ENCODE results near the gene CHD5. TPM values are rescaled to one million over a fixed set of nuclear protein-coding genes. Genes with fewer than 3 reads are reported as not detected.
A peak's percentile ranks its signal among the peaks of the same experiment; 100 is the strongest.

Gene CHD5
- total RNA-seq, 3 donors from 2014 or later = 0.27 to 0.61 (median 0.34) TPM

DNA sequence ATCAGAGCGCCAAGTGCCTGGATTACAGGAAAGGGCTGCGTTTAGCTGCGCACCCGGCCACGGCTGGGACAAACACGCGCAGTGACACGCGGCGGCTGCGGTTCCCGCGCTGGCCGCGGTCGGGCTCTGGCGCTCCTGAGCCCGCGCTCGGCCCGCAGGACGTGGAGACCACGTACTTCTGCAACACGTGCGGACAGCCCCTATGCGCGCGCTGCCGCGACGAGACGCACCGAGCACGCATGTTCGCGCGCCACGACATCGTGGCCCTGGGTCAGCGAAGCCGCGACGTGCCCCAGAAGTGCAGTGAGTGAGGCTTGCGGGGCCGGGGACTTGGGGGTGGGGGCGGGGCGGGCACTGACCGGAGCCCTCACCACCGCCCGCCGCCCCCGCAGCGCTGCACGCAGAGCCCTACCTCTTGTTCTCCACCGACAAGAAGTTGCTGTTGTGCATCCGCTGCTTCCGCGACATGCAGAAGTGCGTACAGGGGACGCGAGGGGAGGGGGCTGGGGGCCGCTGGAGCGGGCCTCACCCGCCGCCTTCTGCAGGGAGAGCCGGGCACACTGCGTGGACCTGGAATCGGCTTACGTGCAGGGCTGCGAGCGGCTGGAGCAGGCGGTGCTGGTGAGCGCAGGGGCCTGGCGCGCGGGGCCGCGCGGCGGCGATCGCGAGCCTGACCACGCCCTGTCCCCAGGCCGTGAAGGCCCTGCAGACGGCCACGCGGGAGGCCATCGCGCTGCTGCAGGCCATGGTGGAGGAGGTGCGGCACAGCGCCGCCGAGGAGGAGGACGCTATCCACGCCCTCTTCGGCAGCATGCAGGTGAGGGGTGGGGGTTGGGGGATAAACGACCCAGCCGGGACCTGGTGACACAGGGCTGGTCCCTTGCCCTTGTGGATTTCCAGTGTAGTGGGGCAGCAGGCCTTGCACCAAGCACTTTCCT, 28.9 kb upstream of the CHD5 start:
- Mint-ChIP-seq H3K4me3 (peak overlapping the region; percentile 24), H3K4me1 (ENCODE audit: low read depth) (peaks cover 11% of the 10 kb centered on the region), H3K9me3 (no peaks in the 10 kb centered on the region), H3K27me3 (ENCODE audit: low read depth) (peaks cover 23% of the 10 kb centered on the region), H3K36me3 (ENCODE audit: insufficient read depth) (no peaks in the 10 kb centered on the region)
- DNase-seq = no peak
- ATAC-seq = peak; percentile 20 to 44

DNA sequence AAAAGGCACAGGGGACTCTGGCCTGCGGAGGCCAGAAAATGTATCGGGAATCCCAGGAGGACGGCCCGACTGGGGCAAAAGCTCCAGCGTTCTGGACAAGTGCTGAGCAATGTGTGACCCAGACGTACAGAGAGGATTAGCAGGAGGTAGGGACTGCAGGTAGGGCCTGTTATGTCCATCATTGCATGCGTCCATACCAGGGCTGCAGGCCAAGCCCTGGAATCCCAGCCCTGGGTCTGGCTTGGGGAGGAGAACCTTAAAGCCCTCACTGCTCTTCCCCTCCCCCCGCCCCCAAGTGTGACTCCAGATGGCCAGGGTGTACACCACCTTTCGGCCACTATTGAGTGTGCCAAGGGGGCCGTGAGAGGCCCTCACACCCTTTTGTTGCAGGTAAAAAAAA, 27.8 kb upstream of the CHD5 start:
- no peaks in the 10 kb centered on the region for H3K9me3 Mint-ChIP-seq
- peaks cover 20% of the 10 kb centered on the region for H3K27me3 Mint-ChIP-seq (ENCODE audit: low read depth)
- no peak overlapping the region for H3K4me3 Mint-ChIP-seq
- H3K36me3 Mint-ChIP-seq (ENCODE audit: insufficient read depth) = no peaks in the 10 kb centered on the region
- ATAC-seq (no peak), DNase-seq (no peak)
- peaks cover 11% of the 10 kb centered on the region for H3K4me1 Mint-ChIP-seq (ENCODE audit: low read depth)

DNA sequence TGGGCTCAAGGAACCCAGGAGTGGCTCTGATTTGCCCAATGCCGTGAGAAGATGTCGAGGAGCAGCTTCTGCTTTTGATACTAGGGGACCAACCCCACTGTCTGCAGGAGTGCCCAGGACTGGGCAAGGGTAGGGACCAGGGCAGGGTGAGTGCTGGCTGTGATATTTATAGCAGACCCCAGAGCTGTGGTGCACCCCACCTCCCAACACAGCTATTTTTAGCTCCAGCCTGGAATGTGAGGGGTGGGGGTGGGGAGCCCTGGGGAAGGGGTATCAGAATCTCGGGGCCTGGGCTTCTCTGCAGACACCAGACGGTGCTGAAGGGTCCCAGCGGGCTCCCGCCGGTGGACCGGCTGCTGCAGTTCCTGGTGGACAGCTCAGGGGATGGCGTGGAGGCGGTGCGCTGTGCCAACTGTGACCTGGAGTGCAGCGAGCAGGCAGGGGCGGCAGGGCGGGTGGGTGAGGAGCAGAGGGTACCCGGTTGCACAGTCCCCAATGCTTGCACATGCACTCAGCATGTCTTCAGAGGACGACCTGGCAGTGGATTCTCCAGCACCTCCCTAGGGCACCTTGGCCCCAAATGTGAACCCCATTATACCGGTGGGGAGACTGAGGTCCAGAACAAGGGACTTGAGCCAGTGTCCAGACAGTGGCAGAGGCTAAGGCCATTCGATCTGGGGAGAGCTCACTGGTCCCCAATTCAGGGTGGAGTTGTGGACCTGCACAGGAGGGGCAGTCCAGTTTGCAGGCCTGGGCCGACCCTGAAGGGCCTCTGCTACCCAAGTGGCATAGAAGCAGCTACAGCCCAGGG, 27.2 kb upstream of the CHD5 start:
- H3K9me3 Mint-ChIP-seq = no peaks in the 10 kb centered on the region
- ATAC-seq (no peak), DNase-seq (no peak)
- peaks cover 11% of the 10 kb centered on the region for H3K4me1 Mint-ChIP-seq (ENCODE audit: low read depth)
- H3K27me3 Mint-ChIP-seq (ENCODE audit: low read depth) = peaks cover 20% of the 10 kb centered on the region
- H3K36me3 Mint-ChIP-seq (ENCODE audit: insufficient read depth) = no peaks in the 10 kb centered on the region
- peak overlapping the region; percentile 77 for H3K4me3 Mint-ChIP-seq

DNA sequence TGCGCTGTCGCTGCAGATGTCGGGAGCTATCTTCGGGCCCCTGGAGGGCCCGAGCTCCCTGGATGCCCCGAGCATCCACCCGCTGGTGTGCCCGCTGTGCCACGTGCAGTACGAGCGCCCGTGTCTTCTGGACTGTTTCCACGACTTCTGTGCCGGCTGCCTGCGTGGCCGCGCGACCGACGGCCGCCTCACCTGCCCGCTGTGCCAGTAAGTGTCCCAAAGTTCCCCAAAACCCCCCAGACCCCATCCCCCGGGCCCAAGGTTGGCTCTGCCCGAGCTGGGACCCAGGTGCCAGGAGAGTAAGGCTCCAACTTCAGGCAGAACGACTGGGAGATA, 26.4 kb upstream of the CHD5 start:
- ATAC-seq = peak in 1 of 2 donors; percentile 15
- Mint-ChIP-seq H3K27me3 (ENCODE audit: low read depth) (peaks cover 20% of the 10 kb centered on the region), H3K36me3 (ENCODE audit: insufficient read depth) (no peaks in the 10 kb centered on the region), H3K4me3 (peak overlapping the region; percentile 77), H3K4me1 (ENCODE audit: low read depth) (peaks cover 11% of the 10 kb centered on the region), H3K9me3 (no peaks in the 10 kb centered on the region)
- no peak for DNase-seq

GRCh38 chr1:6205849-6206519, 25.9 kb upstream of the CHD5 start, which contains the start of gene RNF207:
TSS of gene RNF207 (plus strand) at chr1:6206119. CDS start at chr1:6206536, 417 bp downstream.
- no peaks in the 10 kb centered on the region for H3K9me3 Mint-ChIP-seq
- H3K4me3 Mint-ChIP-seq = peak within 1 kb of the TSS; percentile 77
- H3K36me3 Mint-ChIP-seq (ENCODE audit: insufficient read depth) = no peaks in the 10 kb centered on the region
- H3K4me1 Mint-ChIP-seq (ENCODE audit: low read depth) = peaks cover 12% of the 10 kb centered on the region
- ATAC-seq = peak; percentile 76 to 78
- peaks cover 20% of the 10 kb centered on the region for H3K27me3 Mint-ChIP-seq (ENCODE audit: low read depth)
- peak; percentile 41 for DNase-seq

DNA sequence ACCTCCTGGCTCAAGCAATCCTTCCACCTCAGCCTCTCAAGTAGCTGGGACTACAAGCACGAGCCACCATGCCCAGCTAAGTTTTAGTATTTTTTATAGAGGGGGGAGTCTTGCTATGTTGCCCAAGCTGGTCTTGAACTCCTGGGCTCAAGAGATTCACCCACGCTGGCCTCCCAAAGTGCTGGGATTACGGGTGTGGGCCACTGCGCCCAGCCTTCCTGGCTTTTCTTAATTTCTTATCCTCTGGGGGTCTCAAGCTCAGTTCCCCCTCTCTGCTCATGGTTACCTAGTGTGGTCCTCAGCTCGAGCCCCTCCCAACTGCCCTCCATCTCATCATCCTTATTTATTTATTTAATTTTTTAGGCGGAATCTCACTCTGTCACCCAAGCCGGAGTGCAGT, 22.1 kb upstream of the CHD5 start:
- ATAC-seq (no peak), DNase-seq (no peak)
- Mint-ChIP-seq H3K4me1 (ENCODE audit: low read depth) (peaks cover 39% of the 10 kb centered on the region), H3K36me3 (ENCODE audit: insufficient read depth) (peaks cover 13% of the 10 kb centered on the region), H3K27me3 (ENCODE audit: low read depth) (peaks cover 8% of the 10 kb centered on the region), H3K9me3 (no peaks in the 10 kb centered on the region), H3K4me3 (no peak overlapping the region)

GRCh38 chr1:6200188-6200809, 20.2 kb upstream of the CHD5 start:
- Mint-ChIP-seq H3K4me1 (ENCODE audit: low read depth) (peaks cover 49% of the 10 kb centered on the region), H3K36me3 (ENCODE audit: insufficient read depth) (peaks cover 26% of the 10 kb centered on the region), H3K9me3 (no peaks in the 10 kb centered on the region), H3K27me3 (ENCODE audit: low read depth) (peaks cover 2% of the 10 kb centered on the region), H3K4me3 (peak overlapping the region; percentile 94)
- no peak for ATAC-seq
- no peak for DNase-seq

- H3K36me3 Mint-ChIP-seq (ENCODE audit: insufficient read depth) = peaks cover 26% of the 10 kb centered on the region
- H3K4me3 Mint-ChIP-seq = peak within 1 kb of the TSS; percentile 94
- H3K9me3 Mint-ChIP-seq = no peaks in the 10 kb centered on the region
- H3K27me3 Mint-ChIP-seq (ENCODE audit: low read depth) = no peaks in the 10 kb centered on the region
- peaks cover 44% of the 10 kb centered on the region for H3K4me1 Mint-ChIP-seq (ENCODE audit: low read depth)
- DNase-seq (peak; percentile 95), ATAC-seq (peak; percentile 97 to 98)
These were observed 19.4 kb upstream of the CHD5 start, which contains the start of gene RPL22 for GRCh38 chr1:6199298-6200187. TSS of gene RPL22 (minus strand) at chr1:6199595. CDS start at chr1:6199573, 22 bp downstream.

- ATAC-seq = peak; percentile 25 to 31
- Mint-ChIP-seq H3K9me3 (no peaks in the 10 kb centered on the region), H3K4me3 (peak overlapping the region; percentile 94), H3K36me3 (ENCODE audit: insufficient read depth) (peaks cover 26% of the 10 kb centered on the region), H3K4me1 (ENCODE audit: low read depth) (peaks cover 44% of the 10 kb centered on the region), H3K27me3 (ENCODE audit: low read depth) (no peaks in the 10 kb centered on the region)
- DNase-seq = peak; percentile 26
These were observed 18.7 kb upstream of the CHD5 start for GRCh38 chr1:6198646-6199297.

DNA sequence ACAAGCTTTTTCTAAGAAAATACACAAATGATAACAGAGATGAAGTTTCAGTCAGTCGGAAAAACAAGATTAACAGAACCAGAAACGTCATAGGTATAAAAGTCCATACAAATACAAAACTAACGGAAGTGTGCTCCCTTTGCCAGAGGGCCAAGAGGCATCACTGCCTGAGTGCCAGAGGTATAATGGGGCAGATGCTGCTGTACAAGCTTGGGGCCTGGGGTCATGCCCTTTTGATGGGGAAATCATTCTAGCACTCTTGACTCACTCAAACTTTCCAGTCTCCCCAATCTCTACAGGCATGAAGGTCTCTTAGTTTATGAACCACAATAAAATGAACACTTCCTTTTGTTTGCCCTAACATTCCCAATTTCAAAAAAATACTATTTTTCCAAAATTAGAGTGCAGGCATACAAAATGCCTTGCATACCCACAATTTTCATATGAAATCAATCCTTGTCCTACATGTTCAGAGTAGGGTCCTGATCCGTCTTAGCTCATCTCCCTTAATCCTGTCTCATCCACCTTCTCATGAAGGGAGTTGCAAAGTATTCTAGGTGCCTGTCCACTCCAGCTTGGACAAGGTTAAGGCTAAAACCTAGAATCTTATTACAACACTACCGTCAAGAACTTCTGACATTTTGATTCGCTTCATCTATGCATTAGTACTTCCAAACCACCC, 17.8 kb upstream of the CHD5 start:
- ATAC-seq (no peak), DNase-seq (no peak)
- peaks cover 46% of the 10 kb centered on the region for H3K4me1 Mint-ChIP-seq (ENCODE audit: low read depth)
- peak overlapping the region; percentile 94 for H3K4me3 Mint-ChIP-seq
- no peaks in the 10 kb centered on the region for H3K27me3 Mint-ChIP-seq (ENCODE audit: low read depth)
- H3K36me3 Mint-ChIP-seq (ENCODE audit: insufficient read depth) = peaks cover 29% of the 10 kb centered on the region
- no peaks in the 10 kb centered on the region for H3K9me3 Mint-ChIP-seq

- Mint-ChIP-seq H3K4me3 (no peak overlapping the region), H3K36me3 (ENCODE audit: insufficient read depth) (peaks cover 30% of the 10 kb centered on the region), H3K27me3 (ENCODE audit: low read depth) (no peaks in the 10 kb centered on the region), H3K4me1 (ENCODE audit: low read depth) (peaks cover 24% of the 10 kb centered on the region), H3K9me3 (no peaks in the 10 kb centered on the region)
- ATAC-seq (no peak), DNase-seq (no peak)
These were observed 11.8 kb upstream of the CHD5 start for GRCh38 chr1:6191968-6192367.

- Mint-ChIP-seq H3K9me3 (no peaks in the 10 kb centered on the region), H3K36me3 (ENCODE audit: insufficient read depth) (peaks cover 35% of the 10 kb centered on the region), H3K4me3 (no peak overlapping the region), H3K4me1 (ENCODE audit: low read depth) (peaks cover 33% of the 10 kb centered on the region), H3K27me3 (ENCODE audit: low read depth) (no peaks in the 10 kb centered on the region)
- ATAC-seq (no peak), DNase-seq (no peak)
These were observed 8.3 kb upstream of the CHD5 start for GRCh38 chr1:6188466-6188865.
